Muscle of leg (tissue), 11 donors: ENCODE data around the gene COL18A1. TPM values are rescaled to one million over a fixed set of nuclear protein-coding genes. Genes with fewer than 3 reads are reported as not detected.

Source experiments
- DNase-seq: peaks from one replicate; pipeline ENCODE4 v3.0.0; 2013
- H3K27ac ChIP-seq: one replicate; pipeline ENCODE4 v1.5.1; 2013; ENCODE audit warnings: mild to moderate bottlenecking, low read length, control low read depth
- H3K27me3 ChIP-seq: one replicate; pipeline ENCODE4 v1.6.1; 2013; ENCODE audit warnings: low read length; ENCODE audit not compliant: control insufficient read depth, insufficient read depth
- H3K36me3 ChIP-seq: one replicate; pipeline ENCODE4 v1.6.1; 2013; ENCODE audit warnings: low read length; ENCODE audit not compliant: control insufficient read depth, insufficient read depth
- H3K4me1 ChIP-seq: one replicate; pipeline ENCODE4 v1.6.1; 2013; ENCODE audit warnings: low read length; ENCODE audit not compliant: control insufficient read depth, insufficient read depth
- H3K4me3 ChIP-seq: one replicate; pipeline ENCODE4 v1.5.1; 2013; ENCODE audit warnings: low read length, control low read depth
- H3K9me3 ChIP-seq: replicated peaks from 2 replicates; pipeline ENCODE4 v1.6.1; 2013; ENCODE audit warnings: low read depth, low read length; ENCODE audit not compliant: control insufficient read depth
- WGBS: methylation state at CpG from one replicate; pipeline ENCODE4 v1.1.5; 2013; ENCODE audit warnings: missing lambda C conversion rate; ENCODE audit not compliant: insufficient coverage; 5-methylcytosine and 5-hydroxymethylcytosine counted together
- polyA plus RNA-seq, 8 donors: library from polyadenylated mRNA; unstranded; fragments of 120-200 nt; gene quantifications; one replicate each; pipeline versions ENCODE4 v1.2.1 to v1.2.3, GENCODE V29; 2013; ENCODE audit warnings: inconsistent platforms in 1 of 8, low replicate concordance in 1 of 8; ENCODE audit not compliant: insufficient read length in 8 of 8, insufficient read depth in 1 of 8
- total RNA-seq: library from RNA; stranded (reverse); fragments of 120-200 nt; gene quantifications from one replicate; pipeline ENCODE4 v1.2.4, GENCODE V29; 2013

Gene COL18A1
- total and polyA plus RNA-seq, 9 donors, result 58.4 to 141 (median 95.6) TPM

- peaks cover 13% of the 10 kb centered on the region for H3K9me3 ChIP-seq
- peaks cover 58% of the 10 kb centered on the region for H3K4me1 ChIP-seq
- DNase-seq, result no peak
- H3K27ac ChIP-seq, result no peak overlapping the region
- WGBS, result 85% methylated on average over 14 of the region's 25 CpGs
- no peaks in the 10 kb centered on the region for H3K27me3 ChIP-seq
- H3K4me3 ChIP-seq, result no peak overlapping the region
- peaks cover 4% of the 10 kb centered on the region for H3K36me3 ChIP-seq
Observed at GRCh38 chr21:45457161-45457831, 52.3 kb downstream of the COL18A1 start.

- DNase-seq, result no peak
- peaks cover 58% of the 10 kb centered on the region for H3K4me1 ChIP-seq
- no peak overlapping the region for H3K27ac ChIP-seq
- H3K4me3 ChIP-seq, result no peak overlapping the region
- no peaks in the 10 kb centered on the region for H3K27me3 ChIP-seq
- peaks cover 4% of the 10 kb centered on the region for H3K36me3 ChIP-seq
- H3K9me3 ChIP-seq, result peaks cover 14% of the 10 kb centered on the region
- 46% methylated on average over 8 of the region's 9 CpGs for WGBS
Observed at GRCh38 chr21:45457832-45458172, 52.8 kb downstream of the COL18A1 start.

GRCh38 chr21:45458281-45459170 is 53.6 kb downstream of the COL18A1 start:
- H3K27ac ChIP-seq, result no peak overlapping the region
- peaks cover 56% of the 10 kb centered on the region for H3K4me1 ChIP-seq
- H3K36me3 ChIP-seq, result peaks cover 4% of the 10 kb centered on the region
- peaks cover 14% of the 10 kb centered on the region for H3K9me3 ChIP-seq
- no peak overlapping the region for H3K4me3 ChIP-seq
- WGBS, result 57% methylated on average over 23 of the region's 30 CpGs
- H3K27me3 ChIP-seq, result no peaks in the 10 kb centered on the region
- DNase-seq, result no peak

GRCh38 chr21:45459171-45460010 is 54.4 kb downstream of the COL18A1 start:
- H3K27me3 ChIP-seq, result no peaks in the 10 kb centered on the region
- no peak overlapping the region for H3K27ac ChIP-seq
- H3K36me3 ChIP-seq, result peaks cover 4% of the 10 kb centered on the region
- no peak overlapping the region for H3K4me3 ChIP-seq
- peaks cover 47% of the 10 kb centered on the region for H3K4me1 ChIP-seq
- DNase-seq, result no peak
- H3K9me3 ChIP-seq, result peaks cover 14% of the 10 kb centered on the region
- 72% methylated on average over 14 of the region's 23 CpGs for WGBS

GRCh38 chr21:45460011-45460565 is 55.1 kb downstream of the COL18A1 start:
- H3K4me1 ChIP-seq, result peaks cover 40% of the 10 kb centered on the region
- H3K36me3 ChIP-seq, result peaks cover 4% of the 10 kb centered on the region
- no peak overlapping the region for H3K4me3 ChIP-seq
- peaks cover 14% of the 10 kb centered on the region for H3K9me3 ChIP-seq
- H3K27me3 ChIP-seq, result no peaks in the 10 kb centered on the region
- DNase-seq, result no peak
- 91% methylated on average over 20 of the region's 23 CpGs for WGBS
- no peak overlapping the region for H3K27ac ChIP-seq

DNA sequence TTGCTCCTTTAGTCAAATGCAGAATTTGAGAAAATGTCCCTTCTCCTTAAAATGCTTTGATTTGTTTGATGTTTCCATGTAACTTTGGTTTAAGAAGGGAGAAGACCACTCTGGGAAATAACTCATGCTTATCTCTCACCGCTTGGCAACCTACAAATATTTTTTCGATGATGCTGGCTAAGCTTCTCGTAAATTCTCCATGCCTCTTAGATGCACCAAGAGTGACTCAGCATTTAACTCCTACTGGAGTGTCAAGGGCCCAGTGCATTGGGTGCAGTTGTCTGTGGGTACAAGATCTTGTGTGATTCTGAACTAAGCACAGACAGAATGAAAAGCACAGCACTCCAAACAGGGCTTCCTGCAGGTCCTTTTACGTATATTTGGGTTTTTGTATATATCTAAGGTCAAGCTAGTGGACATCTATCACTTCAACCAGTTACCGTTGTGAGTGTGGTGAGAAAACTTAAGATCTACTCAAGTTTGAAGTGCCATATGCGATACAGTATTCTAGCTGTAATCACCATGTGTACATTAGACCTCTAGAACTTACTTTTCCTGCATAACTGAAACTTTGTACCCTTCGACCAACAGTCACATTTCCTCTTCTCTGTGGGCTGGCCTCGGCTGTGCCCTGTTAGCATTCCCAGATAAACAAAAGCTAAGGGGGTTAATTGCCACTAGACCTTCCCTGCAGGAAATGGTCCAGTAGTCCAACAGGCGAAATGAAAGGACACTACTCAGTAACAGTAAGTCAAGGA is 55.8 kb downstream of the COL18A1 start:
- Histone ChIP-seq H3K4me3 (no peak overlapping the region), H3K9me3 (peaks cover 14% of the 10 kb centered on the region), H3K36me3 (peaks cover 4% of the 10 kb centered on the region), H3K4me1 (peaks cover 38% of the 10 kb centered on the region), H3K27ac (no peak overlapping the region), H3K27me3 (no peaks in the 10 kb centered on the region)
- no peak for DNase-seq
- WGBS, result 97% methylated on average over 3 of the region's 9 CpGs

- H3K4me1 ChIP-seq, result peaks cover 38% of the 10 kb centered on the region
- H3K27me3 ChIP-seq, result no peaks in the 10 kb centered on the region
- no peak overlapping the region for H3K4me3 ChIP-seq
- 93% methylated on average over 5 of the region's 5 CpGs for WGBS
- peaks cover 14% of the 10 kb centered on the region for H3K9me3 ChIP-seq
- DNase-seq, result no peak
- H3K27ac ChIP-seq, result no peak overlapping the region
- H3K36me3 ChIP-seq, result peaks cover 4% of the 10 kb centered on the region
Observed at GRCh38 chr21:45461369-45461750, 56.4 kb downstream of the COL18A1 start.

- H3K27me3 ChIP-seq, result no peaks in the 10 kb centered on the region
- peaks cover 14% of the 10 kb centered on the region for H3K9me3 ChIP-seq
- H3K4me1 ChIP-seq, result peaks cover 39% of the 10 kb centered on the region
- no peak for DNase-seq
- peaks cover 4% of the 10 kb centered on the region for H3K36me3 ChIP-seq
- H3K4me3 ChIP-seq, result no peak overlapping the region
- no peak overlapping the region for H3K27ac ChIP-seq
Observed at GRCh38 chr21:45461806-45462341, 56.9 kb downstream of the COL18A1 start.

DNA sequence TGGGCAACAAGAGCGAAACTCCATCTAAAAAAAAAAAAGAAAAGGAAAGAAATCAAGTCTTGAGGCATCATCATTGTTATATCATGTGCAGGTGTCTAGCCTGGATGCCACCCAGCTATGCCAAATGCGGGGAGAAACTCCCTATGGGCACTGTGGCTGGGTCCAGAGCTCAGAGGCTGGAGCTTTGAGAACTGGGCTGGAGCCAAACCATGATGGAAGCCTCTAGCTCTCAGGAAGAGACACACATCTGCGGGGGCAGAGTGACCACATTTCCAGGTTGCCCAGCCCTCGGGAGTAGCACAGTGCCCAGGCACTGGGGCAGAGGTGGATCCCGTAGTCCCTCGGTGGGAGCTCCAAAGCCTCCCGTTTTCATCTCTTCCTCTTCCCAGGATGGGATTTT is 58.9 kb downstream of the COL18A1 start:
- Histone ChIP-seq H3K4me1 (peaks cover 29% of the 10 kb centered on the region), H3K27me3 (no peaks in the 10 kb centered on the region), H3K9me3 (peaks cover 14% of the 10 kb centered on the region), H3K36me3 (peaks cover 11% of the 10 kb centered on the region), H3K27ac (no peak overlapping the region), H3K4me3 (no peak overlapping the region)
- 97% methylated on average over 4 of the region's 7 CpGs for WGBS
- no peak for DNase-seq
